Measurements from ENCODE around the gene COL27A1.

DNA sequence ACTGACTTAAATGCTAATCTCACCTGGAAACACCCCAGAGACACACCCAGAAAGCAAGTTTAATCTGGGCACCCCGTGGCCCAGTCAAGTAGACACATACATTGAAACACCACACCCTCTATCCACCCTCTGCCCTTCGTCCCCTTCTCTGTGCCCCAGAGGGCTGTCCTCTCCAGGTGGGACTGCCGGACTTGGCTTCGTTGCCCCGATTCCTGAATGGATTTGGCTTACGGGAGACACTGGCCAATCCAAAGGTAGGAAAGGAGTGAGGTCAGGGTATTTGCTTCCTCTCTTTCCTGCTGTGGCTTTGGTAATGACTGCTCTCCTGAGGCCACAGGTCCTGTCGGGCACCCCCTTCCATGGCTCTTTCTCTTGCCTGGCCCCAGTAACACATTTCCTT lies 25.2 kb upstream of the COL27A1 start:
- TF ChIP-seq CTCF (optimal IDR thresholded peaks at IDR 0.05 in 1 of 3, IDR thresholded peaks at IDR 0.05 in 1 of 3, conservative IDR thresholded peaks at IDR 0.05 in 1 of 3; ENCODE audit: extremely low read depth in 1 of 3, insufficient read depth in 2 of 3, low read length in 3 of 3) = no peak
- no peak for TF ChIP-seq EZH2 (IDR thresholded peaks at IDR 0.05; ENCODE audit: low read length)

Measured in keratinocyte (primary cell).